Measurements from ENCODE around the gene STAP2.

- TF ChIP-seq EZH2 (IDR thresholded peaks at IDR 0.05) (no peak), FOXP2 (optimal IDR thresholded peaks at IDR 0.05; ENCODE audit: control extremely low read depth, extremely low read length, insufficient read depth) (no peak)
Observed at GRCh38 chr19:4373013-4373367, 34.4 kb upstream of the STAP2 start.
